Inferior parietal cortex (tissue), 1 donor: Measurements from ENCODE around the gene WHRN.

Source experiments
- DNase-seq: peaks from one replicate; pipeline ENCODE4 v3.0.0-alpha.2; 2016; ENCODE audit errors: extremely low spot score

The WHRN gene

DNA sequence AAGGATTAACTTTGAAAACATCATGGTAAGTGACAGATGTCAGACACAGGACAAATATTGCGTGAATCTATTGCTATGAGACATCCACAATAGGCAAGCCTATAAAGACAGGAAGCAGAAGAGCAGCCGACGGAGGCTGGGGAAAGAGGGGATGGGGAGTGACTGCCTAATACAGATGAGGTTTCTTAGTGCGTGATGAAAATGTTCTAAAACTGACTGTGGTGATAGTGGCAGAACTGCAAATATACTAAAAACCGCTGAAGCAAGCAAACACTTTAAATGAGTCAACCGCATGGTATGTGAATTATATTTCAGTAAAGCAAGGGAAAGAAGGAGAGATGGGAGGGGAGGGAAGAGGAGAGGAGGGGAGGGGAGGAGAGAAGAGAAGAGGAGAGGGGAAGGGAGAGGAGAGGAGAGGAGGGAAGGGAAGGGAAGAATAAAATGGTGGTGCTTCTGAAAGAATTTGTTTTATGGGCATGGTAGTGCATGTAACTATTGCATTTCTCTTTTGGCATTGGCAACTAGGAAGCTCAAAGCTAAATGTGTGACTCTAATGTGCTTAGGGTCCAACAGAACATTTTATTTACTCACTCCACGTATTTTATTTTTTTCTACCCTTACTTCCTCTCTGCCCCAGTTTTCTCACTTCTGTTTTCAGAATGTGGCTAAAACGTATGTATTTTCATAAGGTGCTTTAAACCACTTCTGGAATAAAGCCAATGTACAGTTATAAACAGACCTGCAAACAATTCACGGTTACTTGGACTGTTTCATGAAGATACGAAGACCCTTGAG lies 138.7 kb downstream of the WHRN start:
- no peak for DNase-seq

DNA sequence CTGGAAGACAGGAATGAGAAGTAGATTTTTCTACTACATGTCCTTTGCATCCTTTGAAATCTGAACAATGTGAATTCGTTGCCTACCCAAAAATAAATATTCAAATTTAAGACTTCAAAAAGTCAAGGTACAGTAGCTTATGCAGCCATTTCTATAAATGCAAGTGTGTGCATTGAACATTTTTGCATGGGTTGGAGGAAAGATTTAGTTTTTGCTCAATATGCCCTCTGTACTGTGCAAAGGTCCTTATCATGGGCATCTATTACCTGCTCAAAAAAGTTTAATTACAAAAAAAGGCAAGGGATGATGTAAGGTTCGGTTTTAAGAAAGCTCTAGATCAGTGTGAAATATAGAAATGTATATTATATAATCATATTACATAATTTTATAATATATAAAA lies 140.1 kb downstream of the WHRN start:
- DNase-seq, result no peak

DNA sequence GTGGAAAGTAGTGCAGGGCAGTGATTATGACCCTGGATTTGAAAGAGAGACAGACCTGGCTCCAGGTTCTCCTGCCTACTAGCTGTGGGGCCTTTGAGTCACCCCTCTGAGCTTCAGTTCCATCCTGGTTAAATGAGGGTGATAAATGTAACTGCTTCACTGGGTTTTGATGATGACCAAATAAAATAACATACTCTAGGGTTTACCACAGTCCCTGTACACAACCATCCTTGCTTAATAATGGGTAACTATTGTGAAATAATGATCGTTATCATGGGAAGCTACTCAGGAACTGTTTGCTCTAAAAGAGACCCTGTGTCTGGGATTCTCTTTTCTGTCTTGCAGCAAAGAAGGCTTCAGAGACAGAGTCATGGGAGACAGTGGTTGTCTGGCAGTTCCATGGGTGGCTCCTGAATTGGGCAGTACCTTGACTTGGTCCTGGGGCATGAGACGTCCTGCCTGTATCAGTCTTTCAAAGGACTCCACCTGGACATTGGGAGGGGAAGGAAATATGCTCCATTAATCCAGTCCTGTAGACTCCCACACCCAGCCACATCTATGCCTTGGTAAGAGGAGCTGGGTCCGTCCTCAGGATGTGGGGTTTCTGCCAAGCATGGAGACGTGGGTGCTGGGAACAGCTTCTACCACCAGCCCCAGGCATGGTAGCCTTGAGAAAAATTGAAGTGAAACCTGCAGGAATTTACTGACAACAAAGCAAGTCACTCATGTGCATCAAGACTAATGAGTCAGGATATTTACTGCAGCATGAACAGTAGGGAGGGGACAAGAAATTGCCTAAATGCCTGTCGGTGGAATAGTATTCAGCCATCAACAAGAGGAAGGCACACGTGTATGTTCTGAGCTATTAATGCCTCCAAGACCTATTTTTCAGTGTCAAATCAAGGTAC lies 140.9 kb downstream of the WHRN start:
- DNase-seq, result no peak

DNA sequence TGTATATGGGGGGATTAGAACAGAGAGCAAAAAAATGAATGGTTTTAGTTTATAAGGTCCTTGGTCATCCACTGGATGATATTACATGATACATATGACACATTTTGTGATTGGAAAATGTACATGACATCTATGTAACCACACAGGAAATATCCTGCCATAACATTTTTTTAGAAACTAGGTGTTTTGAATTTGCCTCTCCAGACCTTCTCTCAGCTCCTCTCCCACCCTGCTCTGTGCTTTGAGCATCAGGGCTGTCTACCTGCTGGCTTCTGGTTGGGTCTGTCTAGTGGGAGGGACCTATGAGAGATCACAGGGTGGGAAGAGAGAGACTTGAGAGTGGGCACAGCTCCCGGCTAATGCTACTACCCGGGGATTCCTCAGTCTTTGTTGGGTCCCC lies 141.8 kb downstream of the WHRN start:
- DNase-seq, result no peak

DNA sequence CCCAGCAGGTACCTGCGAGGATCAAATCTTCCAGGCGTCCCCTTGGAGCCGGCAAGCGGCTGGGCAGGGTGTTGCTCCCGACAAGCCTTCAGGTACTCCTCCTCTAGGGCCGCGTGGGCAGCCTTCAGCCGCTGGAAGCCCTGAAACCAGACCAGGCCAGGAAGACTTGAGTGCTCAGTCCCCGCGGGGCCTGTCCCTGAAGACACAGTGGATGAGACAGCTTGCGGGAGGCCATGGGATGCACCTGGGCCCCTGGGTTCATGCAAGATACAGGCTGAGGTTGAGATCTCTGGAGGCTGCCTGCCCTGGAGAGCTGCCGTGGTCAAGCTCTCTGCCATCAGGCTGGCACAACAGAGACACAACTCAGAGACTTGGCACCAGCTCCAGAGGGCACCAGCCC lies 142.9 kb downstream of the WHRN start:
- DNase-seq, result no peak

DNA sequence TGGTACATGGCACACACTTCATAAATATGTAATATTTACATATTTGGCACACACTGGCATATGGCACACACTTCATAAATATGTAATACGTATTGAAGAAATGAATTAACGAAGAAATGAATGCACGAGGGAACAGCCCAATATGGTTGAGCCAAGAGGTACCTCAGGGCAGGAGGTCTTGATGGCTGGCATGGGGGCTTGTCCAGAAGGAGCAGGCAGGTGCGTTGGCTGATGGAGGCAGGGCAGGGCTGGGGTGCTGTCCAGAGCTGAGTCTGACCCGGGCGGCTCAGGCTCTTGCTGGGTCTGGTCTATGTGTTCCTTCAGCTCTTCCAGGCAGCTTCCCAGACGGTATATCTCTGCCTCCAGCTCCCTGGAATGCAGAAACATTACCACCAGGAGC lies 143.7 kb downstream of the WHRN start:
- no peak for DNase-seq

DNA sequence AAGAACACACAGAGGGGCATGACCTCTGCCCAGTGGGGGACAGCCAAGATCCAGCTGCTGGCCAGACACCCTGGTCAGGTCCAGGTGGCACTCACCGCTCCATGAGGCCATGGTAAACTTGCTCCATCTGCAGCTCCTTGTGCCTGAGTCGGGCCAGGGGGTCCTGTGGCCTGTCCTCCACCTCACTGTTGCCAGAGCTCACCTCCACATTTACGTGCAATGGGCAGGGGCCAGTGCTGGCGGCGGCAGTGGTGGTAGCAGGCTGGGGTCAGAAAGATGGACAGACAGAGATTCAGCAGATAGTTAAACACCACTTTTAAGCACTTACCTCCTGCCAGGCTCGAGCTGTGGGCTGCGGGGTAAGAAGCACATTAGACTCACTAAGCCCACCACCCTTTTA lies 145.5 kb downstream of the WHRN start:
- DNase-seq, result no peak

DNA sequence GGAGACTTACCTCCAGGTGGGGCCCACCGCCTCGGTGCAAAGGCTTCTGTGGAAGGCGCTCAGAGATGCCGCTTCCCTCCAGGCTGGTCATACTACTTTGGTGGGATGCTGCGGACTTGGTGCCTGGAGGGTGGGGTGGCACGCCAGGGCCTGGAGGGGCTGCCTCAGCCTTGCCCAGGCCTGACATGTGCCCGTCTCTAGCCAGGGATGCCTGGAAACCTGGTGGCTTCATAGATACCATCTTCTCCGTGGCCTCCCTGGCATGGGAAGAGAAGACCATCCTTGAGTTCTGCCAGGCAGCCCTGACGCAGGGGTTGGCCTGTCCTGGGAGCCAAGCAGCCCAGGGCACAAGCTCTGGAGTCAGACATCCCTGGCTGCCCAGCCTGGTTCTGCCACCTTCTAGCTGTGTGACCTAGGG lies 147.4 kb downstream of the WHRN start:
- DNase-seq, result no peak

DNA sequence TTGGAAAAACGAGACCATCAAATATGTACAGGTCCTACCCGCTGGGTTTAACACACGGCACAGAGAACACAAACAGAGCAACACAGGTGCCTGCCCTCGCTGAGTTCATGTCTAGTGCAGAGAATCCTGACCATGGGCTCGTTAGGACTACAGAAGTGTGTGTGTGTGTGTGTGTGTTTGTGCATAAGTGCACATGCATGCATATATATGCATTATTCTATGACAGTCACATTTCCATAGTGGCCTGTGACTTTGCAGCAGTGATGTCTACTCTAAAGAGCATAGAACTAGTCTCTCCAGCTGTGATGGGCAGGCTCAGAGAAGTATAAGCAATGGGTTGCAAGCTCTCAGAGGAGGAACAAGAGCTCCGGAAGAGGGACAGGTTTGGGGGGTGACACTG lies 147.9 kb downstream of the WHRN start:
- no peak for DNase-seq

DNA sequence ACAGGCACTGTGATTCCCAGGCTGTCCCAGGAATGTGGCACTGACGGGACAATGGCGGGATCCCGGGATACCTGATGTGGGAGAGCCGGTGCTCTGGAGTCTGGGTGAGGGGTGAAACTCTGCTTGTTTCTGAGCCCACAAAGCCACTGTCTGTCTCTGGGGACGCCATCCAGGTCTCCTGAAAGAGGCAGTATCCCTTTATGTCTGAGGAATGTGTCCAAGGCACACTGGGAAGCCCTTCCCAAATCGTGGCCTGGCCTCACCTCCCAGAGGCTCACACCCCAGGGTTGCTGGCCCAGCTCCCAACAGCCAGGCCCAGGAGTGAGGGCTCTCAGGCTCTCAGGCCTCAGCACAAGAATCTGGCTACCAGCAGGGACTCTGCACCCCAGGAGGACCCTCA lies 148.5 kb downstream of the WHRN start:
- no peak for DNase-seq

DNA sequence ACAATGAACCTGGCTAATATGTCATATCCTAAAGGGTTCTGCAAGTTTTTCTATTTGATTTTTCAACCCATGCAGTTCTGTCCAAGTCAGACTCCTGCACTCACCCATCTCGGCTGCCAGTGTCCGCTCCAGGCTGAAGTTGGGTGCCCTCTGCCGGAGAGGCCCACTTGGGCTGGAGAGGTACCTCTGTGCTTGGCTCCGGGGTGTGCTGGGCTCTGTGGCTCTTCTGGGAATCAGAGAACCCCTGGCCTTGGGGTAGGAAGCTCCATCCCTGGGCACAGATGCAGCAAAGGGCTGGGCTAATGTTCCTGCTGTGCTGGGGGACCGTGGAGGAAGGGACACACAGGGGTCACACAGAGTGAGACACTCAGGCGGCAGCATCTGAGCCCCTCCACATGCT lies 149.5 kb downstream of the WHRN start:
- DNase-seq, result no peak
